ENCODE data around the gene CADPS2. TPM values are rescaled to one million over a fixed set of nuclear protein-coding genes. Genes with fewer than 3 reads are reported as not detected.

CADPS2 gene
- total and polyA plus RNA-seq, 2 of the 4 experiments (the other 2 are of a cell fraction): 0.10 to 0.54 TPM

GRCh38 chr7:122803851-122804250 is 82.4 kb downstream of the CADPS2 start:
- H2BK15ac ChIP-seq (ENCODE audit: low read depth, low read length): no peak overlapping the region
- intact Hi-C loops (cut with micrococcal nuclease): no loop called here

More at GRCh38 chr7:122803851-122804250, 82.4 kb downstream of the CADPS2 start:
- no peak overlapping the region for H3K4ac ChIP-seq (ENCODE audit: low read depth, low read length)
- H4K8ac ChIP-seq (ENCODE audit: low read depth in 2 of 2, low read length in 2 of 2): no peak overlapping the region
- no peaks in the 10 kb centered on the region for H3K9me3 ChIP-seq (ENCODE audit: control insufficient read depth, insufficient read depth, low read length)
- no peaks in the 10 kb centered on the region for H4K20me1 ChIP-seq (ENCODE audit: insufficient read depth, low read length)
- CTCF ChIA-PET: no interaction called here
- WGBS, 2 experiments (ENCODE audit: extremely low coverage in 2 of 2, insufficient read length in 1 of 2): no CpG with 5 or more reads among the region's 1 CpG
- no peak overlapping the region for H3K27ac ChIP-seq (ENCODE audit: insufficient read depth, low read length)
- no peak overlapping the region for H2AFZ ChIP-seq (replicated peaks; ENCODE audit: low read length, poor library complexity)
- no peak overlapping the region for H2AK5ac ChIP-seq (ENCODE audit: low read depth, low read length)
- no peak overlapping the region for H3K23ac ChIP-seq (ENCODE audit: low read depth, low read length)
- ATAC-seq (ENCODE audit: low read depth): no peak
- H3K27me3 ChIP-seq (ENCODE audit: control insufficient read depth, insufficient read depth, low read length): no peaks in the 10 kb centered on the region
- no peak overlapping the region for H3K18ac ChIP-seq (ENCODE audit: low read depth, low read length)
- no peak overlapping the region for H3K14ac ChIP-seq (replicated peaks; ENCODE audit: low read depth, low read length)
- no peaks in the 10 kb centered on the region for H3K4me1 ChIP-seq (ENCODE audit: control insufficient read depth, insufficient read depth, low read length)
- TF ChIP-seq MAFK (IDR thresholded peaks at IDR 0.05; ENCODE audit: low read depth, low read length) (no peak), BHLHE40 (IDR thresholded peaks at IDR 0.05; ENCODE audit: low read depth, low read length) (no peak), CHD1 (IDR thresholded peaks at IDR 0.05; ENCODE audit: low read depth, low read length) (no peak), RFX5 (IDR thresholded peaks at IDR 0.05; ENCODE audit: low read depth, low read length) (no peak), USF2 (IDR thresholded peaks at IDR 0.05; ENCODE audit: low read depth, low read length) (no peak), MAZ (IDR thresholded peaks at IDR 0.05; ENCODE audit: borderline replicate concordance, low read depth, low read length) (no peak), POLR2A (IDR thresholded peaks at IDR 0.05; ENCODE audit: low read depth, low read length) (no peak), RCOR1 (IDR thresholded peaks at IDR 0.05; ENCODE audit: insufficient replicate concordance, low read length) (no peak)
- BruUV-seq (replicated peaks): no TSS peak
- in situ Hi-C loops (cut with MboI; ENCODE audit: low sequenced_read_pairs) (no loop called here), dilution Hi-C loops (cut with HindIII; ENCODE audit: low sequenced_read_pairs, unreplicated experiment) (no loop called here)
- no peak overlapping the region for H2BK20ac ChIP-seq (ENCODE audit: low read depth, low read length)
- H2AK9ac ChIP-seq (replicated peaks; ENCODE audit: low read depth, low read length, poor library complexity): no peak overlapping the region
- no peak overlapping the region for H4K91ac ChIP-seq (ENCODE audit: insufficient read depth, low read depth, low read length)
- no peak overlapping the region for H2BK5ac ChIP-seq (ENCODE audit: low read depth, low read length, poor library complexity, severe bottlenecking)
- no peaks in the 10 kb centered on the region for H3K36me3 ChIP-seq (ENCODE audit: control insufficient read depth, insufficient read depth, low read length)
- POLR2A ChIA-PET (ENCODE audit: unreplicated experiment): no interaction called here
- no peak overlapping the region for H3K56ac ChIP-seq (ENCODE audit: extremely low read depth, insufficient read depth, low read length)
- H2BK120ac ChIP-seq (ENCODE audit: low read depth, low read length): no peak overlapping the region
- DNase-seq: no peak
- no peaks in the 10 kb centered on the region for H3K9me1 ChIP-seq (ENCODE audit: insufficient read depth, low read length)
- H3K79me1 ChIP-seq (ENCODE audit: low read depth in 1 of 2, low read length in 2 of 2): no peaks in the 10 kb centered on the region
- no peak overlapping the region for H3K4me2 ChIP-seq (ENCODE audit: low read depth, low read length)
- H4K5ac ChIP-seq (ENCODE audit: low read depth, low read length): no peak overlapping the region
- no peak overlapping the region for H3K4me3 ChIP-seq (ENCODE audit: insufficient read depth, low read depth, low read length)
- H3K9ac ChIP-seq (ENCODE audit: low read depth, low read length): no peak overlapping the region
